Measurements from ENCODE around the gene ARRB1.

Gene ARRB1

DNA sequence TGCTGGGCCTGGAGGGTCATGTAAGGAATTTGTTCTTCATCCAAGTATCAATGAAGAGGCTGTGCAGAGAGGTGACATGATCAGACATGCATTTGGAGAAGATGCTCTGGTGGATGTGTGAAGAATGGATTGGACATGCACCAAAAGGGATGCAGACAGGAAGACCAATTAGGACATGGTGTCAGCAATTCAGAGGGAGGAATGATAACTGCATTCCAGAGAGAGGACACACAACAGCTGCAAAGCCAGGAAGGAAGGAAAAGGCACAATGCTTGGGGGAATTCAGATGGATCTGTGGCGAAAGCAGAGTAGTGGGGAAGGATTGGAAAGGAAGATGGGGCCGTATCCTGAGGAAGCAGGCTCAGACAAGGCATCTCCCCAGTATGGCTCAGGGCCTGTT lies 5.2 kb upstream of the ARRB1 start:
- Histone ChIP-seq H3K79me2 (ENCODE audit: low read length) (no peaks in the 10 kb centered on the region), H3K4me3 (ENCODE audit: low read length) (no peak overlapping the region), H3K27ac (ENCODE audit: low read length) (no peak overlapping the region), H3K36me3 (replicated peaks; ENCODE audit: low read depth, low read length) (no peaks in the 10 kb centered on the region), H3K27me3 (ENCODE audit: low read depth, low read length) (peaks cover 9% of the 10 kb centered on the region; the same call in 1 of the 2 replicates), H3K9ac (ENCODE audit: low read length) (no peak overlapping the region), H3K4me2 (ENCODE audit: low read length) (no peak overlapping the region), H2AFZ (ENCODE audit: low read depth, low read length) (no peak overlapping the region), H3K4me1 (ENCODE audit: low read length) (no peaks in the 10 kb centered on the region; the same call in 1 of the 2 replicates), H3K9me3 (ENCODE audit: insufficient read depth, low read length) (no peaks in the 10 kb centered on the region), H4K20me1 (ENCODE audit: insufficient read depth, low read length) (no peaks in the 10 kb centered on the region)
- TF ChIP-seq EZH2phosphoT487 (IDR thresholded peaks at IDR 0.05; ENCODE audit: low read depth): no peak
- TF ChIP-seq, protein P1, sequence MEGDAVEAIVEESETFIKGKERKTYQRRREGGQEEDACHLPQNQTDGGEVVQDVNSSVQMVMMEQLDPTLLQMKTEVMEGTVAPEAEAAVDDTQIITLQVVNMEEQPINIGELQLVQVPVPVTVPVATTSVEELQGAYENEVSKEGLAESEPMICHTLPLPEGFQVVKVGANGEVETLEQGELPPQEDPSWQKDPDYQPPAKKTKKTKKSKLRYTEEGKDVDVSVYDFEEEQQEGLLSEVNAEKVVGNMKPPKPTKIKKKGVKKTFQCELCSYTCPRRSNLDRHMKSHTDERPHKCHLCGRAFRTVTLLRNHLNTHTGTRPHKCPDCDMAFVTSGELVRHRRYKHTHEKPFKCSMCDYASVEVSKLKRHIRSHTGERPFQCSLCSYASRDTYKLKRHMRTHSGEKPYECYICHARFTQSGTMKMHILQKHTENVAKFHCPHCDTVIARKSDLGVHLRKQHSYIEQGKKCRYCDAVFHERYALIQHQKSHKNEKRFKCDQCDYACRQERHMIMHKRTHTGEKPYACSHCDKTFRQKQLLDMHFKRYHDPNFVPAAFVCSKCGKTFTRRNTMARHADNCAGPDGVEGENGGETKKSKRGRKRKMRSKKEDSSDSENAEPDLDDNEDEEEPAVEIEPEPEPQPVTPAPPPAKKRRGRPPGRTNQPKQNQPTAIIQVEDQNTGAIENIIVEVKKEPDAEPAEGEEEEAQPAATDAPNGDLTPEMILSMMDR (IDR thresholded peaks at IDR 0.05; ENCODE audit: low read depth, low read length): no peak

DNA sequence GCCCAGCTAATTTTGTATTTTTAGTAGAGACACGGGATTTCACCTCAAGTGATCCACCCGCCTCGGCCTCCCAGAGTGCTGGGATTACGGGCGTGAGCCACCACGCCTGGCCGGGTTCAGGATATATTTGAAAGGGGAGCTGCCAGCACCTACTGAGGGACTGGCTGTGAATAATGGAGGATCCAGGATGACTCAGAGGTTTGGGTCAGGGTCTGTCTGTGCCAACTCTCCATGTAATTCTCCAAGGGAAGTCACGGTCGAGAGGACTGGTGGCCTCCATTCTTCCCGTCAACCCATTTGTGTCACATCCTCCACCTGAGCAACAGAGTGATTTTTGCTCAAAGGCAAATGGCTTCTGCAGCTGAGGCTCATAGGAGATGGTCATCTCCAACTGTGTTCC lies 3.6 kb upstream of the ARRB1 start:
- Histone ChIP-seq H3K9ac (ENCODE audit: low read length) (no peak overlapping the region), H3K4me2 (ENCODE audit: low read length) (no peak overlapping the region), H3K27ac (ENCODE audit: low read length) (no peak overlapping the region), H3K4me1 (ENCODE audit: low read length) (no peaks in the 10 kb centered on the region), H3K4me3 (ENCODE audit: low read length) (no peak overlapping the region), H2AFZ (ENCODE audit: low read depth, low read length) (no peak overlapping the region), H3K27me3 (ENCODE audit: low read depth, low read length) (peaks cover 9% of the 10 kb centered on the region; the same call in 1 of the 2 replicates), H3K36me3 (replicated peaks; ENCODE audit: low read depth, low read length) (no peaks in the 10 kb centered on the region), H3K9me3 (ENCODE audit: insufficient read depth, low read length) (no peaks in the 10 kb centered on the region), H4K20me1 (ENCODE audit: insufficient read depth, low read length) (no peaks in the 10 kb centered on the region), H3K79me2 (ENCODE audit: low read length) (no peaks in the 10 kb centered on the region)
- TF ChIP-seq, protein P1 (IDR thresholded peaks at IDR 0.05; ENCODE audit: low read depth, low read length): no peak
- TF ChIP-seq EZH2phosphoT487 (IDR thresholded peaks at IDR 0.05; ENCODE audit: low read depth): no peak

DNA sequence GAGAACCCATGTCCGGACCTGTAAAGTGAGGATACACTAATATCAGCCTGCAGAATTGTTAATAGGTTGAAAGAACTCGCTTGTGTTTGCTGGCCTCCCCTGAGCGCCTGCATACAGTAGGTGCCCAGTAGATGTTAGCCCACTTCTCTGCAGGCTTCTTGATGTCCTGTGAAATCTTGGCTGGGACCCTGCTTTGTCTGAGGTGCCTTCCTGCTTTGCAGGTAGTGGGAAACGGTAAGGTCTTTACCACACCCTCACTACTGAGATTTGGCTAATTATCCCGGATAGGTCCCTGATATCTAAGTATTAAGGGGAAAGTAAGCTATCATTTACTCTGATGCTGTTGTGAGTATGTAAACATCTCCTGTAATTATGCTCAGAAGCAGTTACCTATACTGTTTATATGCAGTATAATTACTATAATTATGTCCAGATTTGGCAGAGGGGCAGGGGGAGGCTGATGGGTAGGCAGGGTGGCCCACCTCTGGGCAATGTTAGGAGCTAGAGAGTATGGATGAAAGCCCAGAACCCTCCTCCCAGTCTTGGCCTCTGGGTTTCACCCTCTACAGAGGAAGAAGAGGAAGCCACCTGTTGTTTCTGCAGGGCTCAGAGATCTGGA lies 1.2 kb upstream of the ARRB1 start:
- Histone ChIP-seq H3K4me2 (ENCODE audit: low read length) (no peak overlapping the region), H3K9ac (ENCODE audit: low read length) (no peak overlapping the region), H3K36me3 (replicated peaks; ENCODE audit: low read depth, low read length) (no peaks in the 10 kb centered on the region), H4K20me1 (ENCODE audit: insufficient read depth, low read length) (no peaks in the 10 kb centered on the region), H3K4me1 (ENCODE audit: low read length) (no peaks in the 10 kb centered on the region), H3K79me2 (ENCODE audit: low read length) (no peaks in the 10 kb centered on the region), H3K27me3 (ENCODE audit: low read depth, low read length) (peaks cover 6% of the 10 kb centered on the region; the same call in 1 of the 2 replicates), H2AFZ (ENCODE audit: low read depth, low read length) (no peak overlapping the region), H3K9me3 (ENCODE audit: insufficient read depth, low read length) (no peaks in the 10 kb centered on the region), H3K4me3 (ENCODE audit: low read length) (no peak overlapping the region), H3K27ac (ENCODE audit: low read length) (no peak overlapping the region)
- TF ChIP-seq, protein P1 (IDR thresholded peaks at IDR 0.05; ENCODE audit: low read depth, low read length): no peak
- no peak for TF ChIP-seq EZH2phosphoT487 (IDR thresholded peaks at IDR 0.05; ENCODE audit: low read depth)

DNA sequence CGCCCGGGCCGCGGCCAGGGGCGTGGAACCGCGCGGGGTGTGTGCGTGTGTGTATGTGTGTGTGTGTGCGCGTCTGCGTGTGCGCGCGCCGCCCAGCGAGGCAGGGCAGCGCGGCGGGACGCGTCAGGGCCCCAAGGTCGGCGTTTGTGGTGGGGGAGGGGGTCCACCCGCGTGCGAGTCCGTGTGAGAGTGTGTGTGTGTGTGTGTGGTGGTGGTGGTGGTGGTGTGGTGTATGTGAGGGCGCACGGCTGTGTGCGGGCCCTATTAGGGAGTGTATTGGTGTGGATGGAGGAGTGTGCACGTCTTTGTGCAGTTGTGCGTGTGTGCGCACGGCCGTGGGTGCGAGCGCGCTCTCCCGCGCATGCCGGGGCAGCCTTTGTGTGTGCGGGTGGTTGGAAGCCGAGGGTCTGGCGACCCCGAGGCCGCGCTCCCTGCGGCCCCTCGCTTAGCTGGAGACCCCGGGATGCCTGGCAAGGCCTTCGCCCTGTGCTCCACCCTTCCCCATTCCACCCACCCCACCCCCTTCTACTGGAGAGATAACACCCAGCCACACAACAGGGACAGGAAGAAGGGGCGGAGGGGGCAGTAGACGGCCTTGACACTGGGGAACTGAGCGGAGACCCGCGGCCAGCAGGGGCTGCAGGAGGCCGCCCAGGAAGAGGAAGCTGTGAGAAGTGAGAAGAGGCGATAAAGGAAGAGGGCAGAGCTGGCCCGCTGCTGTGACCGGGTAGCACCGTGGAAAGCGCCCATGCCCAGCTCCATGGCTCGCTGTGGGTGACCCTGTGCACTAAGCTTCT lies 528 bp upstream of the ARRB1 start:
- no peak overlapping the region for H3K9ac ChIP-seq (ENCODE audit: low read length)
- no peak for TF ChIP-seq EZH2phosphoT487 (IDR thresholded peaks at IDR 0.05; ENCODE audit: low read depth)
- TF ChIP-seq, protein P1 (IDR thresholded peaks at IDR 0.05; ENCODE audit: low read depth, low read length): no peak
- no peaks in the 10 kb centered on the region for H3K79me2 ChIP-seq (ENCODE audit: low read length)
- H3K27me3 ChIP-seq (ENCODE audit: low read depth, low read length): 0 out of 2 replicates have a peak, but pooled peaks cover 6% of the 10 kb centered on the region
- no peaks in the 10 kb centered on the region for H4K20me1 ChIP-seq (ENCODE audit: insufficient read depth, low read length)
- no peak overlapping the region for H3K4me2 ChIP-seq (ENCODE audit: low read length)
- no peaks in the 10 kb centered on the region for H3K36me3 ChIP-seq (replicated peaks; ENCODE audit: low read depth, low read length)
- H3K4me3 ChIP-seq (ENCODE audit: low read length): no peak overlapping the region
- no peaks in the 10 kb centered on the region for H3K4me1 ChIP-seq (ENCODE audit: low read length)
- H2AFZ ChIP-seq (ENCODE audit: low read depth, low read length): no peak overlapping the region
- no peaks in the 10 kb centered on the region for H3K9me3 ChIP-seq (ENCODE audit: insufficient read depth, low read length)
- no peak overlapping the region for H3K27ac ChIP-seq (ENCODE audit: low read length)

Measured in OCI-LY3 (cell line).